ENCODE results near the gene ME3. TPM values are rescaled to one million over a fixed set of nuclear protein-coding genes. Genes with fewer than 3 reads are reported as not detected.

ME3 gene
- total RNA-seq, 1 experiment from 2014 or later, result 83.8 TPM

DNA sequence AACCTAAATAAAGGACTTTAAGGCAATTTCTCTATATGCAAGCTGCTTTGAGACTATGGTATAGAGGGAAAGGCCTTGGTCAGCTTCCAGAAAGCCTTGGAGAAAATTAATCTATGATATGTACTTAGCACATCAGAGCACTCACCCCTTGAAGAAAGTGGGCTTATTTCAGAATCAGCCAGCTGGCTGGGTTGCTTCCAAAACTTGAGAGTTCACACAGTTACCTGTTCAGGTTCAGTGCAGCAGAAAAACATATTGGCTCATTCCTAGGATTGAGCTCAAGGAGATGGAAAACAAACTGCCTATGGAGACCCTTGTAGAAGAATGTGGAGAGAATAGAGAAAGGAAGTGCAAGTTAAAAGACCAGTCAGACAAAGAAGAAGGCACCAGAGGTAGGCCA lies 275.1 kb downstream of the ME3 start:
- no peak overlapping the region for H3K4me2 ChIP-seq (ENCODE audit: low read length)
- H3K9me3 ChIP-seq (ENCODE audit: low read length), result no peaks in the 10 kb centered on the region
- H3K27me3 ChIP-seq (ENCODE audit: low read length), result no peaks in the 10 kb centered on the region
- no peak overlapping the region for H2AFZ ChIP-seq (ENCODE audit: low read length)
- intact Hi-C loops (cut with micrococcal nuclease), result no loop called here
- TF ChIP-seq EZH2phosphoT487 (IDR thresholded peaks at IDR 0.05; ENCODE audit: borderline replicate concordance, low read length), result no peak
- no peak for TF ChIP-seq EZH2 (IDR thresholded peaks at IDR 0.05; ENCODE audit: low read length, unreplicated experiment)
- TF ChIP-seq, protein P1, sequence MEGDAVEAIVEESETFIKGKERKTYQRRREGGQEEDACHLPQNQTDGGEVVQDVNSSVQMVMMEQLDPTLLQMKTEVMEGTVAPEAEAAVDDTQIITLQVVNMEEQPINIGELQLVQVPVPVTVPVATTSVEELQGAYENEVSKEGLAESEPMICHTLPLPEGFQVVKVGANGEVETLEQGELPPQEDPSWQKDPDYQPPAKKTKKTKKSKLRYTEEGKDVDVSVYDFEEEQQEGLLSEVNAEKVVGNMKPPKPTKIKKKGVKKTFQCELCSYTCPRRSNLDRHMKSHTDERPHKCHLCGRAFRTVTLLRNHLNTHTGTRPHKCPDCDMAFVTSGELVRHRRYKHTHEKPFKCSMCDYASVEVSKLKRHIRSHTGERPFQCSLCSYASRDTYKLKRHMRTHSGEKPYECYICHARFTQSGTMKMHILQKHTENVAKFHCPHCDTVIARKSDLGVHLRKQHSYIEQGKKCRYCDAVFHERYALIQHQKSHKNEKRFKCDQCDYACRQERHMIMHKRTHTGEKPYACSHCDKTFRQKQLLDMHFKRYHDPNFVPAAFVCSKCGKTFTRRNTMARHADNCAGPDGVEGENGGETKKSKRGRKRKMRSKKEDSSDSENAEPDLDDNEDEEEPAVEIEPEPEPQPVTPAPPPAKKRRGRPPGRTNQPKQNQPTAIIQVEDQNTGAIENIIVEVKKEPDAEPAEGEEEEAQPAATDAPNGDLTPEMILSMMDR (conservative IDR thresholded peaks at IDR 0.05; ENCODE audit: low read depth, low read length), result no peak
- H3K4me1 ChIP-seq (ENCODE audit: insufficient read depth, low read length), result no peaks in the 10 kb centered on the region
- DNase-seq, result no peak
- H3K9me2 ChIP-seq (replicated peaks; ENCODE audit: low read length), result no peaks in the 10 kb centered on the region
- no peaks in the 10 kb centered on the region for H3K79me2 ChIP-seq (ENCODE audit: low read length)
- no peaks in the 10 kb centered on the region for H3F3A ChIP-seq (ENCODE audit: low read length, unreplicated experiment)
- no peak for ATAC-seq
- H3K36me3 ChIP-seq (ENCODE audit: low read depth, low read length), result no peaks in the 10 kb centered on the region
- CTCF ChIA-PET, result no interaction called here
- no peak overlapping the region for H3K4me3 ChIP-seq (ENCODE audit: low read length)
- no TSS peak for BruUV-seq (replicated peaks)
- H3K9ac ChIP-seq (ENCODE audit: low read length), result no peak overlapping the region
- H3K27ac ChIP-seq (ENCODE audit: low read length), result no peak overlapping the region
- POLR2A ChIA-PET (ENCODE audit: unreplicated experiment), result no interaction called here
- no peaks in the 10 kb centered on the region for H4K20me1 ChIP-seq (ENCODE audit: low read length)

GRCh38 chr11:86396396-86396795 lies 276.0 kb downstream of the ME3 start:
- BruUV-seq (replicated peaks), result no TSS peak
- Histone ChIP-seq H3F3A (ENCODE audit: low read length, unreplicated experiment) (no peaks in the 10 kb centered on the region), H3K4me1 (ENCODE audit: insufficient read depth, low read length) (no peaks in the 10 kb centered on the region), H3K9me3 (ENCODE audit: low read length) (no peaks in the 10 kb centered on the region), H3K79me2 (ENCODE audit: low read length) (no peaks in the 10 kb centered on the region), H3K27me3 (ENCODE audit: low read length) (no peaks in the 10 kb centered on the region), H3K4me3 (ENCODE audit: low read length) (no peak overlapping the region), H3K4me2 (ENCODE audit: low read length) (no peak overlapping the region), H3K9me2 (replicated peaks; ENCODE audit: low read length) (no peaks in the 10 kb centered on the region), H3K27ac (ENCODE audit: low read length) (no peak overlapping the region), H2AFZ (ENCODE audit: low read length) (no peak overlapping the region), H3K9ac (ENCODE audit: low read length) (no peak overlapping the region), H4K20me1 (ENCODE audit: low read length) (no peaks in the 10 kb centered on the region), H3K36me3 (ENCODE audit: low read depth, low read length) (no peaks in the 10 kb centered on the region)
- POLR2A ChIA-PET (ENCODE audit: unreplicated experiment), result no interaction called here
- peak; percentile 15 for DNase-seq
- no peak for ATAC-seq
- TF ChIP-seq EZH2phosphoT487 (IDR thresholded peaks at IDR 0.05; ENCODE audit: borderline replicate concordance, low read length) (no peak), EZH2 (IDR thresholded peaks at IDR 0.05; ENCODE audit: low read length, unreplicated experiment) (no peak)
- TF ChIP-seq, protein P1 (conservative IDR thresholded peaks at IDR 0.05; ENCODE audit: low read depth, low read length), result no peak
- intact Hi-C loops (cut with micrococcal nuclease), result no loop called here
- CTCF ChIA-PET, result no interaction called here

- CTCF ChIA-PET, result no interaction called here
- no peak overlapping the region for H3K9ac ChIP-seq (ENCODE audit: low read length)
- no peak overlapping the region for H3K4me2 ChIP-seq (ENCODE audit: low read length)
- H3K9me3 ChIP-seq (ENCODE audit: low read length), result no peaks in the 10 kb centered on the region
- H3K4me1 ChIP-seq (ENCODE audit: insufficient read depth, low read length), result no peaks in the 10 kb centered on the region
- DNase-seq (no peak), ATAC-seq (no peak)
- no peaks in the 10 kb centered on the region for H3K27me3 ChIP-seq (ENCODE audit: low read length)
- H3F3A ChIP-seq (ENCODE audit: low read length, unreplicated experiment), result no peaks in the 10 kb centered on the region
- TF ChIP-seq EZH2phosphoT487 (IDR thresholded peaks at IDR 0.05; ENCODE audit: borderline replicate concordance, low read length), result no peak
- TF ChIP-seq EZH2 (IDR thresholded peaks at IDR 0.05; ENCODE audit: low read length, unreplicated experiment), result no peak
- TF ChIP-seq, protein P1 (conservative IDR thresholded peaks at IDR 0.05; ENCODE audit: low read depth, low read length), result no peak
- no peak overlapping the region for H2AFZ ChIP-seq (ENCODE audit: low read length)
- H3K9me2 ChIP-seq (replicated peaks; ENCODE audit: low read length), result no peaks in the 10 kb centered on the region
- H3K4me3 ChIP-seq (ENCODE audit: low read length), result no peak overlapping the region
- intact Hi-C loops (cut with micrococcal nuclease), result no loop called here
- H3K36me3 ChIP-seq (ENCODE audit: low read depth, low read length), result no peaks in the 10 kb centered on the region
- no TSS peak for BruUV-seq (replicated peaks)
- H3K27ac ChIP-seq (ENCODE audit: low read length), result no peak overlapping the region
- no peaks in the 10 kb centered on the region for H3K79me2 ChIP-seq (ENCODE audit: low read length)
- POLR2A ChIA-PET (ENCODE audit: unreplicated experiment), result no interaction called here
- no peaks in the 10 kb centered on the region for H4K20me1 ChIP-seq (ENCODE audit: low read length)
Measured at GRCh38 chr11:86395061-86395551, 277.3 kb downstream of the ME3 start.

Other genes with a start within 250 kb of the ME3 start
- gene PRSS23, start 127.9 kb upstream of the ME3 start, total RNA-seq (2014; rRNA removed), result 39.0 and 43.2 TPM in 2 replicates